Heart right ventricle (tissue), 16 donors: ENCODE results near the gene SHB. TPM values are rescaled to one million over a fixed set of nuclear protein-coding genes. Genes with fewer than 3 reads are reported as not detected.

Experiments
- ATAC-seq, 8 donors: fragments of 200-7000 bp; cut with Tn5 transposase; one replicate each; pipeline ENCODE4 v1.9.1; 2020; ENCODE audit warnings: mild to moderate bottlenecking in 8 of 8, moderate library complexity in 8 of 8, moderate number of reproducible peaks in 1 of 8
- DNase-seq, 2 donors: peaks; one replicate each; pipeline ENCODE4 v3.0.0-alpha.2; 2020
- H3K27ac ChIP-seq, 10 donors: fragments of 200-600 bp; sonication (generic) in 2 of 10; one replicate each; pipeline versions ENCODE4 v1.5.0 to v1.8.0; 2020 to 2022; ENCODE audit warnings: mild to moderate bottlenecking in 3 of 10
- H3K27me3 ChIP-seq, 7 donors: fragments of 200-600 bp; one replicate each; pipeline ENCODE4 v1.8.0; 2021 to 2022; ENCODE audit warnings: mild to moderate bottlenecking in 2 of 7
- H3K36me3 ChIP-seq, 9 donors: fragments of 200-600 bp; sonication (generic) in 1 of 9; one replicate each; pipeline versions ENCODE4 v1.5.0 to v1.8.0; 2020 to 2022; ENCODE audit warnings: mild to moderate bottlenecking in 2 of 9
- H3K4me1 ChIP-seq, 9 donors: fragments of 200-600 bp; sonication (generic) in 1 of 9; one replicate each; pipeline versions ENCODE4 v1.5.0 to v1.8.0; 2020 to 2022; ENCODE audit warnings: mild to moderate bottlenecking in 4 of 9
- H3K4me3 ChIP-seq, 10 donors: fragments of 200-600 bp; sonication (generic) in 2 of 10; one replicate each; pipeline versions ENCODE4 v1.5.0 to v1.8.0; 2020 to 2022; ENCODE audit warnings: mild to moderate bottlenecking in 7 of 10, moderate library complexity in 2 of 10
- H3K9me3 ChIP-seq, 11 donors: fragments of 200-600 bp in 10 of 11; sonication (generic) in 2 of 11; one replicate each; pipeline versions ENCODE4 v1.5.0 to v1.8.0; 2013 to 2022; ENCODE audit warnings: mild to moderate bottlenecking in 2 of 11, control low read depth in 1 of 11, moderate library complexity in 1 of 11
- WGBS, 2 donors: extraction: QIAGEN DNeasy Blood & Tissue Kit; methylation state at CpG; one replicate each; pipeline ENCODE4 v1.1.7; 2013; ENCODE audit warnings: inconsistent platforms in 1 of 2; 5-methylcytosine and 5-hydroxymethylcytosine counted together
- intact Hi-C, 10 donors: fragments of 100-400 bp; cut with DNase I; formaldehyde crosslinking; loops; one replicate each; pipeline versions ENCODE4 v1.11.1 to v1.14.2; 2022
- polyA plus RNA-seq, 2 donors: library from polyadenylated mRNA; stranded (reverse); fragments of 200-250 nt; gene quantifications; one replicate each; pipeline ENCODE4 v1.2.3, GENCODE V29; 2013
- total RNA-seq, 10 donors: library from RNA; stranded (reverse); fragmentation: NEBNext Ultra II Directional in 3 of 10; extraction: Animal tissue kit (Norgen Biotek cat#: 25700) in 3 of 10; gene quantifications; one replicate each; pipeline versions ENCODE4 v1.2.1 to v1.2.4, GENCODE V29; 2021 to 2023
- TF ChIP-seq, protein P1 (sequence below), 9 donors: fragments of 200-600 bp; sonication (generic) in 2 of 9; IDR thresholded peaks; one replicate each; pipeline versions ENCODE4 v1.5.0 to v1.8.0; 2021 to 2022; ENCODE audit warnings: antibody characterized with exemption in 9 of 9, mild to moderate bottlenecking in 5 of 9, moderate library complexity in 1 of 9
- donor health status: Arrhythmogenic right ventricular cardiomyopathy.
- donor health status: ischemic (EF 13 %, LVEDD 7.1; RV severe dilation, severe dysfunction).
- donor health status: healthy with polysubstance abuse.
- donor health status: DM: no; HTN: yes; CAD: no.
- donor health status: DM: no; HTN: no; CAD: no.
- donor health status: ischemic (EF 25% LVEDD 6.9; RV normal size, moderate dysfunction).
- donor health status: ischemic (EF 25% LVEDD 5.7; RV mildly dilated, moderate dysfunction).
- donor health status: healthy.
- donor health status: DM: yes; HTN: yes; CAD: no.
- donor health status: Ischemic cardiomyopathy.
- donor health status: ischemic (EF 35%, LVEDD 5.7; RV mildly dilated, moderate dysfunction).
- donor health status: nonischemic (EF 11% LVEDD 7.7; RV severe dilation, severe dysfunction).
- donor health status: DM: yes; HTN: yes; CAD: no.
- donor health status: PGD.
- donor health status: ischemic (EF 29% LVEDD 5.4; RV normal size, mild dysfunction).
- donor health status: nonischemic (EF 23%, LVEDD 6.1; RV moderate dilation, normal function).

Gene SHB
- total and polyA plus RNA-seq, 12 donors = 5.7 to 26.6 (median 18.0) TPM

DNA sequence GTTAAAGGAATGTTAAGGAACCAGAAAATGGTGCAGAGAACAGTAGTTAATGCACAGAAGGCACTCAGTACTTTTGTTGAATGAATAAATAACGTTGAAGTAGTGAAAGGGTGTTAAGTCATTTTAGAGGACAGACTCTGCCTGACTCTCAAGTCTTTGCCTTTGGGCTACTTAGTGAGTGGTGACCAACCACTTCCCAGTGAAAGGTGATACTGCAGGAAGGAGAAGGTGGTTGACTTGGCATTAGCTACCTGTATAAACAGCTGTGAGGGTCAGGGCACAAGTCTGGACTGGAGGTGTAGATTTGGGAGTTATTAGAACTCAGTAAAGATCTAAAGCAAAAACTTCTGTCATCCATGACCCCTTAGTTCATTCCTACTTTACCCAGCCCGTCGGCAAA, 4.9 kb upstream of the SHB start:
- TF ChIP-seq, protein P1, sequence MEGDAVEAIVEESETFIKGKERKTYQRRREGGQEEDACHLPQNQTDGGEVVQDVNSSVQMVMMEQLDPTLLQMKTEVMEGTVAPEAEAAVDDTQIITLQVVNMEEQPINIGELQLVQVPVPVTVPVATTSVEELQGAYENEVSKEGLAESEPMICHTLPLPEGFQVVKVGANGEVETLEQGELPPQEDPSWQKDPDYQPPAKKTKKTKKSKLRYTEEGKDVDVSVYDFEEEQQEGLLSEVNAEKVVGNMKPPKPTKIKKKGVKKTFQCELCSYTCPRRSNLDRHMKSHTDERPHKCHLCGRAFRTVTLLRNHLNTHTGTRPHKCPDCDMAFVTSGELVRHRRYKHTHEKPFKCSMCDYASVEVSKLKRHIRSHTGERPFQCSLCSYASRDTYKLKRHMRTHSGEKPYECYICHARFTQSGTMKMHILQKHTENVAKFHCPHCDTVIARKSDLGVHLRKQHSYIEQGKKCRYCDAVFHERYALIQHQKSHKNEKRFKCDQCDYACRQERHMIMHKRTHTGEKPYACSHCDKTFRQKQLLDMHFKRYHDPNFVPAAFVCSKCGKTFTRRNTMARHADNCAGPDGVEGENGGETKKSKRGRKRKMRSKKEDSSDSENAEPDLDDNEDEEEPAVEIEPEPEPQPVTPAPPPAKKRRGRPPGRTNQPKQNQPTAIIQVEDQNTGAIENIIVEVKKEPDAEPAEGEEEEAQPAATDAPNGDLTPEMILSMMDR (IDR thresholded peaks at IDR 0.05) = no peak
- 69 to 76% methylated on average over 3 of the region's 3 CpGs for WGBS, 2 donors
- Histone ChIP-seq H3K4me3 (no peak overlapping the region), H3K4me1 (peaks cover 0 to 29% (median 13%) of the 10 kb centered on the region in 9 donors), H3K36me3 (no peaks in the 10 kb centered on the region), H3K9me3 (no peaks in the 10 kb centered on the region), H3K27ac (no peak overlapping the region), H3K27me3 (no peaks in the 10 kb centered on the region)
- DNase-seq = no peak
- intact Hi-C loops = loop anchor here in 1 of 10 donors (10.0 kb wide), 1 partner anchor 61 kb away; no protein-coding TSS in a partner anchor
- no peak for ATAC-seq

DNA sequence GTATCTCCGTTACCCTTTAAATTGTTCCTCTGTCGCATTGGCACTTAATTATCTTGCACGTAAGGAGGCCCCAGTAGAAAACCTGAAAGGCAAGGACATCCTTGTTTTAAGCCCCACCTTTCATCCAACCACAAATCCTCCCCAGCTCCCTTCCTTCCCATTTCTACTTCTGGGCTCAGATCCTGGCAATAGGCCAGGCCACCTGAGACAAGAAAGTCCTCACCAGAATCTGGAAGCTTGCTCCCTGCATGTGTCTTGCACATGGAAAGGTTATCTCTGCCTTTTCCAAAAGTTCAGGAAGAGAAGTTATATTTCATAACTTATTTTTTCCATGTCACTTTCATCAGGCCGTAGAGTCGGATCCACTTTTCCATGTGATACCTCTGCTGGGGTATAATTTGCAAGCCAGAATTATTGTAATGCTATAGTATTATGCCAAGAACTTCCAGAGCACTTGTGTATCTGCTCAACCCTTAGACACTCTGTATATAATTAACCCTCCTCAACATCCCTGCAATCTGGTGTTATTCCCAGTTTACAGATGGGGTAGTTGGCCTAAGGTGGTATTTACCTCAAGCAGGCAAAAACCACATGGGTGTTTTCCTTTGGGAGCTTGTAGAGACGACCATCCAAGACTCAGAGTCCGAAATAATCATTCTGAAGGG, 2.6 kb upstream of the SHB start:
- intact Hi-C loops = loop anchor here in 1 of 10 donors (10.0 kb wide), 1 partner anchor 63 kb away; no protein-coding TSS in a partner anchor
- Histone ChIP-seq H3K36me3 (no peaks in the 10 kb centered on the region), H3K9me3 (no peaks in the 10 kb centered on the region), H3K4me1 (peaks cover 0 to 44% (median 23%) of the 10 kb centered on the region in 9 donors), H3K27ac (no peak overlapping the region), H3K27me3 (peaks cover 0 to 16% (median 0%) of the 10 kb centered on the region in 7 donors), H3K4me3 (no peak overlapping the region)
- 57 to 59% methylated on average over 7 of the region's 7 CpGs for WGBS, 2 donors
- ATAC-seq = no peak
- no peak for DNase-seq
- TF ChIP-seq, protein P1 (IDR thresholded peaks at IDR 0.05) = no peak

DNA sequence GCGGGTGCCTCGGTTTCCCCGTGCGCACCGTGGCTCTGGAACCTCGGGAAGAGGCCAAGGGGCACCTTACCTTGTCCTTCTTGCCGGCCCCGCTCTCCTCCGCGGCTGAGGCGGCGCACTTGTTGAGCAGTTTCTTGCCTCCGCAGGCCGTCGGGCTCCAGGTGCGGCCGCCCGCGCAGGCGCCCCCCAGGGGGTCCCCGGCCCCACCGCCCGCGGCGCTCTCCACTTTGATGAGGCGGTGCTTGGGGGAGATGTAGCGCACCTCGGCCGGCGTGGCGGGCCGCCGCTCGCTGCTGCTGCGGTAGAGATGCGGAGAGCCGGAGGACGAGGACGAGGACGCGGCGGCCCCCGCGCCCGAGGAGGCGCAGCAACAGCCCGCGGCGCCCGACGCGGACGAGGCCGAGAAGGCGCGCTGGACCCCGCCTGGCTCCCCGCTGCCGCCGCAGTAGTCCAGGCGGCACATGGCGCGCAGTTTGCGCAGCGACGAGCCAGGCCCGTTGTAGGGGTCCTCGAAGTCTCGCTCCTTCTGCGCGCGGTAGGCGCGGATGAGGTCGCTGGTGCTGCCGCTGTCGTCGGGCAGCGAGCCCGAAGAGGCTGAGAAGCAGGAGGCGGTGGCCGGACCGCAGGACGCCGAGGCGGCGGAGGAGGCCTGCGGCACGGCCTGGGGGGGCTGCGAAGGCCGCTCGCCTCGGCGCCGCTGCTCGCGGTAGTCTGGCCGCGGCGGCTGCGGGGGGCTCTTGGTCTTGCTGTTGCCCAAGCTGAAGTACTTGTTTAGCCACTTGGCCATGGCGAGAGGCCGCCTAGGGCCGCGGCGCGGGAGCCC, 957 bp downstream of the SHB start:
- 0 to 1% methylated on average over 97 to 107 of the region's 107 CpGs for WGBS, 2 donors
- TF ChIP-seq, protein P1 (IDR thresholded peaks at IDR 0.05) = no peak
- Histone ChIP-seq H3K36me3 (no peaks in the 10 kb centered on the region), H3K4me3 (peak overlapping the region; percentile 78 to 99 (median 95)), H3K9me3 (no peaks in the 10 kb centered on the region), H3K27me3 (peaks cover 0 to 16% (median 0%) of the 10 kb centered on the region in 7 donors), H3K27ac (peak overlapping the region; percentile 80 to 99 (median 98)), H3K4me1 (peaks cover 7 to 64% (median 54%) of the 10 kb centered on the region in 9 donors)
- ATAC-seq = peak in 1 of 8 donors; percentile 1
- DNase-seq = peak in 1 of 2 donors; percentile 37
- intact Hi-C loops = loop anchor here (1.0 to 10.0 kb wide), 11 partner anchors 49 to 156 kb away; no protein-coding TSS in a partner anchor
